Right lobe of liver (tissue), 4 donors: ENCODE measurements around the gene HOXC11.

ENCODE experiments used
- POLR2A ChIP-seq: fragments of 450-650 bp; IDR thresholded peaks from one replicate; pipeline ENCODE4 v1.6.1; 2017; ENCODE audit warnings: antibody characterized with exemption, mild to moderate bottlenecking
- TF ChIP-seq, protein P1 (sequence below), 4 donors: fragments of 200-600 bp in 3 of 4; fragments of 450-650 bp in 1 of 4; IDR thresholded peaks; one replicate each; pipeline versions ENCODE4 v1.5.1 to v1.8.0; 2016 to 2022; ENCODE audit warnings: antibody characterized with exemption in 4 of 4, mild to moderate bottlenecking in 2 of 4
- donor health status: DM: no; HTN: no; CAD: no.
- donor health status: DM: no; HTN: no; CAD: no.
- donor health status: DM: no; HTN: yes; CAD: no.

DNA sequence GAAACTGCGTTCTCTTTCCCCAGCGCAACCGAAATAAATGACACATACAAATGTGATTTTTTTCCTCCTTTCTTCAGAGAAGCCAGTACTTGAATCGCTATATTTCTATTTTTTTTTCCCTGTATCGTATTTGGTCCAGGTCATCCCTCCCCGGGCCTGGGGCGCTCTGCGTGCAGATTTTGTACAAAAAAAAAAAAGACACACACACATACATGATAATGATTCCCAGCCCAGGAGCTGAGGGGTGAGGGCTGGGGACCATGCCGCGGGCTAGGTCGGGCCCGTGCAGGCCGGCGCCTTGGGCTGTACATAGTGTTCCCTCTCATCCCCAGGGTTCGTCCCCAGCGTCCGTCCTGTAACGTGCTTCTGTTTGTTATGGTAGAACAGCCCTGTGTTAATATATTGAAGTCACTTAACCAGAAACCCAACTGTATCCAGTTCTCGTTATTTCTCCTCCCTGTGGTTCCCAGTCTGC is 30.0 kb downstream of the HOXC11 start:
- TF ChIP-seq, protein P1, sequence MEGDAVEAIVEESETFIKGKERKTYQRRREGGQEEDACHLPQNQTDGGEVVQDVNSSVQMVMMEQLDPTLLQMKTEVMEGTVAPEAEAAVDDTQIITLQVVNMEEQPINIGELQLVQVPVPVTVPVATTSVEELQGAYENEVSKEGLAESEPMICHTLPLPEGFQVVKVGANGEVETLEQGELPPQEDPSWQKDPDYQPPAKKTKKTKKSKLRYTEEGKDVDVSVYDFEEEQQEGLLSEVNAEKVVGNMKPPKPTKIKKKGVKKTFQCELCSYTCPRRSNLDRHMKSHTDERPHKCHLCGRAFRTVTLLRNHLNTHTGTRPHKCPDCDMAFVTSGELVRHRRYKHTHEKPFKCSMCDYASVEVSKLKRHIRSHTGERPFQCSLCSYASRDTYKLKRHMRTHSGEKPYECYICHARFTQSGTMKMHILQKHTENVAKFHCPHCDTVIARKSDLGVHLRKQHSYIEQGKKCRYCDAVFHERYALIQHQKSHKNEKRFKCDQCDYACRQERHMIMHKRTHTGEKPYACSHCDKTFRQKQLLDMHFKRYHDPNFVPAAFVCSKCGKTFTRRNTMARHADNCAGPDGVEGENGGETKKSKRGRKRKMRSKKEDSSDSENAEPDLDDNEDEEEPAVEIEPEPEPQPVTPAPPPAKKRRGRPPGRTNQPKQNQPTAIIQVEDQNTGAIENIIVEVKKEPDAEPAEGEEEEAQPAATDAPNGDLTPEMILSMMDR (IDR thresholded peaks at IDR 0.05) = no peak
- TF ChIP-seq POLR2A = no peak
